ENCODE data around the gene KIRREL2. TPM values are rescaled to one million over a fixed set of nuclear protein-coding genes. Genes with fewer than 3 reads are reported as not detected.

Gene KIRREL2
- total and polyA plus RNA-seq, 9 donors, result 0.02 to 0.15 (median 0.08) TPM; not detected in 5

DNA sequence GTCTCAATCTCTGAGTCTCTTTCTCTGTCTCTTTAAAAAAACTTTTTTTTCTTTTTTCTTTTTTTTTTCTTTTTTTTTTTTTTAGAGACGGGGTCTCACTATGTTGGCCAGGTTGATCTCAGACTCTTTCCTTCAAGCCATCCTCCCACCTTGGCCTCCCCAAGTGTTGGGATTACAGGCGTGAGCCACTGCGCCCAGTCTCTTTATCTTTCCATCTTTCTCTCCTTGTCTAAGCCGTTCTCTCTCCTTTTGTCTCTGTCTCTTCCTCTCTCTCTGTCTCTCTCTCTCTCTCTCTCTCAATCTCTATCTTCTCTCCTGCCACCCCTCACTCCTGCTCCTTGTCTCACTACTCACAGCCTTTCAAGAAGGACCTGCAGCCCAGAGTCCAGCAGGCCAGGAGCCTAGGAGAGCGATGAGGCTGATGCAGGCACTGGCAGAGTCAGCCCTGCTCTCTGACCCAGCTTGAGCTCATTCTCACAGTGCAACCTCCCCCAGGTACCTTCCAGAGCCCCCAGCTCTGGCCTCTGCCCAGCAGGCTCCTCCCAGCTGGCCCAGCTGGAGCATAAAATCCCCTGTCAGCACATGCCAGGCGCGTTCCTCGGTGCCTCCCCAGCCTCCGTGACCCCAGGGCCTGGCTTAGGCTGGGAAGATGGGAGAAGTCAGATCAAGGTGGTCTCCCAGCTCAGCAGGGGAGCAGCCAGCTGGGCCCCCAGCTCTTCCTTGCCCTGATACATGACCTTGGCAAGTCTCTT, 4.5 kb upstream of the KIRREL2 start, which contains the start of gene NPHS1:
NPHS1 (minus strand) TSS at position 476 of the 752 bp plus-strand sequence. CDS start 667 bp downstream, outside the sequence.
- no peaks in the 10 kb centered on the region for H3K36me3 ChIP-seq
- H3K4me3 ChIP-seq, result no peak within 1 kb of the TSS
- WGBS, 3 donors, result 29 to 30% (median 30%) methylated on average over 9 of the region's 9 CpGs
- intact Hi-C loops (cut with DNase I), result no loop called here
- no peak for DNase-seq
- H3K9me3 ChIP-seq, result no peaks in the 10 kb centered on the region
- H3K27me3 ChIP-seq, result no peaks in the 10 kb centered on the region
- no peak within 1 kb of the TSS for H3K27ac ChIP-seq
- TF ChIP-seq, protein P1, sequence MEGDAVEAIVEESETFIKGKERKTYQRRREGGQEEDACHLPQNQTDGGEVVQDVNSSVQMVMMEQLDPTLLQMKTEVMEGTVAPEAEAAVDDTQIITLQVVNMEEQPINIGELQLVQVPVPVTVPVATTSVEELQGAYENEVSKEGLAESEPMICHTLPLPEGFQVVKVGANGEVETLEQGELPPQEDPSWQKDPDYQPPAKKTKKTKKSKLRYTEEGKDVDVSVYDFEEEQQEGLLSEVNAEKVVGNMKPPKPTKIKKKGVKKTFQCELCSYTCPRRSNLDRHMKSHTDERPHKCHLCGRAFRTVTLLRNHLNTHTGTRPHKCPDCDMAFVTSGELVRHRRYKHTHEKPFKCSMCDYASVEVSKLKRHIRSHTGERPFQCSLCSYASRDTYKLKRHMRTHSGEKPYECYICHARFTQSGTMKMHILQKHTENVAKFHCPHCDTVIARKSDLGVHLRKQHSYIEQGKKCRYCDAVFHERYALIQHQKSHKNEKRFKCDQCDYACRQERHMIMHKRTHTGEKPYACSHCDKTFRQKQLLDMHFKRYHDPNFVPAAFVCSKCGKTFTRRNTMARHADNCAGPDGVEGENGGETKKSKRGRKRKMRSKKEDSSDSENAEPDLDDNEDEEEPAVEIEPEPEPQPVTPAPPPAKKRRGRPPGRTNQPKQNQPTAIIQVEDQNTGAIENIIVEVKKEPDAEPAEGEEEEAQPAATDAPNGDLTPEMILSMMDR (IDR thresholded peaks at IDR 0.05), result no peak
- no peak for TF ChIP-seq POLR2A (IDR thresholded peaks at IDR 0.05)
- no peak for TF ChIP-seq EP300 (IDR thresholded peaks at IDR 0.05)
- no peaks in the 10 kb centered on the region for H3K4me1 ChIP-seq (ENCODE audit: insufficient read depth)

DNA sequence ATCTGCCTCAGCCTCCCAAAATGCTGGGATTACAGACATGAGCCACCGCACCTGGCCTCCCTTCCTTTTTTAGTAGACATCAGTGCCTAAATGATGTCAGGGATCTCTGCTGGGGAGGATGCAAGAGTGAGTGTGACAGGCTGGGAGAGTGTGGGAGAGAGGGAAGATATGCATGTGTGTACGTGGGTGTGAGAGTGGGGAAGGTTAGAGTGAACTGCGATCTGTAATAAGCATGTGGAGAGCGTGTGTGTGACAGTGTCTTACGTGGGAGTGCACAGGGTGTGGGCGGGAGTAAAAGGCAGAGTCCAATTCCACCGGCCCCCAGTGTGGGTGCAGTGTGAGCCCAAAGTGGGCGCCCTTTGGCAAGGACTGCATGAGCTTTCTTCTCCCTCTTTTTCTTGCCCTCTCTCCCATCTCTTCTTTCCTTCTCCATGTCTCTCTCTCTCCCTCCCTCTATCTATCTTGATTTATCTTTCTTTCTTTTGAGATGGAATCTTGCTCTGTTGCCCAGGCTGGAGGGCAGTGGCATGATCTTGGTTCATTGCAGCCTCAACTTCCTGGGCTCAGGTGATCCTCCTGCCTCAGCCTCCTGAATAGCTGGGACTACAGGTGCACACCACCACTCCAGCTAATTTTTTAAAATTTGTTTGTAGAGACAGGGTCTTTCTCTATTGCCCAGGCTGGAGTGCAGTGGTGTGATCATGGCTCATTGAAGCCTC, 3.5 kb upstream of the KIRREL2 start:
- TF ChIP-seq POLR2A (IDR thresholded peaks at IDR 0.05), result no peak
- TF ChIP-seq, protein P1 (IDR thresholded peaks at IDR 0.05), result no peak
- no peak for TF ChIP-seq EP300 (IDR thresholded peaks at IDR 0.05)
- intact Hi-C loops (cut with DNase I), result no loop called here

DNA sequence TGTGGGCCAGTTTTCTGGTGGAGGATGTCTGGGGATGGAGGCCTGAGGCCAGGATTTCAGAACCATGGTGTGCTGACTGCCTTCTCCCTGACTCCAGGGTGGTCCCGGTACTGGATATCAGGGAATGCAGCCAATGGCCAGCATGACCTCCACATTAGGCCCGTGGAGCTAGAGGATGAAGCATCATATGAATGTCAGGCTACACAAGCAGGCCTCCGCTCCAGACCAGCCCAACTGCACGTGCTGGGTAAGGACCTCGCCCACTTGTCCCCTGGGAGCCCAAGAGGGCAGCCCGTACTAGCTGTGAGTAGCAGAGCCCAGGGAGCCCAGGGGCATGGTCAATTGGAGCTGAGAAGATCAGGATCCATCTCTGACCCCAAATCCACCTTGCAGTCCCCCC, 1.6 kb downstream of the KIRREL2 start:
- no peaks in the 10 kb centered on the region for H3K27me3 ChIP-seq
- no peak overlapping the region for H3K27ac ChIP-seq
- H3K36me3 ChIP-seq, result no peaks in the 10 kb centered on the region
- no peaks in the 10 kb centered on the region for H3K4me1 ChIP-seq (ENCODE audit: insufficient read depth)
- no peak for DNase-seq
- no peak overlapping the region for H3K4me3 ChIP-seq
- intact Hi-C loops (cut with DNase I), result no loop called here
- H3K9me3 ChIP-seq, result no peaks in the 10 kb centered on the region
- WGBS, 3 donors, result 76 to 94% (median 85%) methylated on average over 6 of the region's 6 CpGs
- TF ChIP-seq EP300 (IDR thresholded peaks at IDR 0.05) (no peak), POLR2A (IDR thresholded peaks at IDR 0.05) (no peak)
- TF ChIP-seq, protein P1 (IDR thresholded peaks at IDR 0.05), result no peak

More for the DNA sequence above, 3.5 kb upstream of the KIRREL2 start:
- Histone ChIP-seq H3K4me1 (ENCODE audit: insufficient read depth) (no peaks in the 10 kb centered on the region), H3K27me3 (no peaks in the 10 kb centered on the region), H3K36me3 (no peaks in the 10 kb centered on the region), H3K4me3 (no peak overlapping the region), H3K9me3 (no peaks in the 10 kb centered on the region), H3K27ac (no peak overlapping the region)
- 17 to 26% (median 18%) methylated on average over 8 of the region's 8 CpGs for WGBS, 3 donors
- DNase-seq, result no peak

DNA sequence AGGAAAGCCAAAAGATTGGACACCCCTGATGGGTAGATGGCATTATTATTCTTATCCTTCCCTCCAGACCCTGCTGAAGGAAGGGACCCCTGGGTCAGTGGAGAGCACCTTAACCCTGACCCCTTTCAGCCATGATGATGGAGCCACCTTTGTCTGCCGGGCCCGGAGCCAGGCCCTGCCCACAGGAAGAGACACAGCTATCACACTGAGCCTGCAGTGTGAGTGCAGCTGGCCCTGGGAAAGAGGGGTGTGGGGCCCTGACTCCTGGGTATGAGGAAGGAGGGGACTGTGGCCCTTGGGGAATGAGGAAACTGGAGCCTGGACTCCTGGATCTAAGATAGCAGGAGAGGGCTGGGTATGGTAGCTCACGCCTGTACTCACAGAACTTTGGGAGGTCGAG, 2.7 kb downstream of the KIRREL2 start:
- TF ChIP-seq EP300 (IDR thresholded peaks at IDR 0.05) (no peak), POLR2A (IDR thresholded peaks at IDR 0.05) (no peak)
- TF ChIP-seq, protein P1 (IDR thresholded peaks at IDR 0.05), result no peak
- no peak overlapping the region for H3K27ac ChIP-seq
- H3K27me3 ChIP-seq, result no peaks in the 10 kb centered on the region
- DNase-seq, result no peak
- no peaks in the 10 kb centered on the region for H3K4me1 ChIP-seq (ENCODE audit: insufficient read depth)
- 75 to 86% (median 84%) methylated on average over 4 of the region's 4 CpGs for WGBS, 3 donors
- no peaks in the 10 kb centered on the region for H3K36me3 ChIP-seq
- H3K9me3 ChIP-seq, result no peaks in the 10 kb centered on the region
- no peak overlapping the region for H3K4me3 ChIP-seq
- intact Hi-C loops (cut with DNase I), result no loop called here
